ENCODE results near the gene ANKRD9.

DNA sequence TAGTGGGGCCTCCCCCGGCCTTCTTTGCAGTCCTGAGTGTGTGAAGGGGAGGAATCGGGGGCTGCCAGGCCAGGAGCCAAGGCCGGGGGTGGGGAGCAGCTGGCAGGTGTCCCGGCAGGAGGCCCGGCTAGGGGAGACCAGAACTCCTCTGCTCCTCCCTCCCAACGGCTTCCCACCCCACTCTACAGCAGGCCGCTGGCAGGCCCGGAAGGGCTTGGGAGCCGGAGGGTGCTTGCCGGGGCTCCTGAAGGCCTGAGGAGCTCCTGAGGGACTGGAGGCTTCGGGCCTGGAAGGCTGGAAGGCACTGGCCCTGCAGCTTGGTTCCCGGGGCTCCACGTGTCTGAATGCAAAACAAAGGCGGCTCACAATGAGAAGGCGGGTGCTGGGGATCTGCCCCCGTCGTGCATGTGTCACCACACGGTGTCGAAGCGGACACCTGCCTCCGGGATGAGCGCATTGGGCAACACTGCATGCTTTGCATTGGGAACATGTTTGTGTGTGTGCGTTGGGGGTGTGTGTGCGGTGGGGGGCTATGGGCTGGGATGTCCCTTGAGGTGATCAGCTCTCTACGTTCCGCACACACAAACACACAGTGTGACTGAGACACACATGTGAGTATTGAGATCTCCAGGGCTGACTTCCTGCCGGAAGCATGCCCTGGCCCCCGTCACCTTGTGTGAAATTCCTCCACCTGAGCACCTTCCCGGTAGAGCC, 30.9 kb upstream of the ANKRD9 start:
- TF ChIP-seq CTCF (IDR thresholded peaks at IDR 0.05): no peak
- TF ChIP-seq POLR2A (IDR thresholded peaks at IDR 0.05): no peak

Measured in uterus (tissue), 2 donors.